OCI-LY1 (cell line): Measurements from ENCODE around the gene RBBP7.

ENCODE experiments used
- H2AFZ ChIP-seq: fragments of 200-600 bp; sonication (generic), shearing (Covaris generic); 2 replicates; pipeline ENCODE4 v1.6.0; 2014; ENCODE audit warnings: antibody characterized with exemption, mild to moderate bottlenecking, low read length
- H3F3A ChIP-seq: fragments of 200-600 bp; sonication (generic), shearing (Covaris generic); 2 replicates; pipeline ENCODE4 v1.6.0; 2014; ENCODE audit warnings: mild to moderate bottlenecking, antibody characterized with exemption, low read length, moderate library complexity; ENCODE audit not compliant: insufficient read depth
- H3K27ac ChIP-seq: fragments of 200-600 bp; sonication (generic); 2 replicates; pipeline ENCODE4 v1.5.1; 2014; ENCODE audit warnings: low read length, mixed run types, mild to moderate bottlenecking, low read depth; ENCODE audit not compliant: poor library complexity, severe bottlenecking
- H3K27me3 ChIP-seq: fragments of 200-600 bp; sonication (generic); 2 replicates; pipeline ENCODE4 v1.6.0; 2014; ENCODE audit warnings: antibody characterized with exemption, mild to moderate bottlenecking, low read length, moderate library complexity; ENCODE audit not compliant: insufficient read depth
- H3K36me3 ChIP-seq: fragments of 200-600 bp; sonication (generic); 2 replicates; pipeline ENCODE4 v1.6.1; 2014; ENCODE audit warnings: mild to moderate bottlenecking, antibody characterized with exemption, low read length, moderate library complexity, mixed read lengths; ENCODE audit not compliant: insufficient read depth
- H3K4me1 ChIP-seq: fragments of 200-600 bp; sonication (generic); 2 replicates; pipeline ENCODE4 v1.5.1; 2014; ENCODE audit warnings: mild to moderate bottlenecking, low read length, moderate library complexity; ENCODE audit not compliant: insufficient read depth, severe bottlenecking
- H3K4me2 ChIP-seq: fragments of 200-600 bp; sonication (generic), shearing (Covaris generic); 2 replicates; pipeline ENCODE4 v1.6.1; 2014; ENCODE audit warnings: low read length
- H3K4me3 ChIP-seq: fragments of 200-600 bp; sonication (generic); 2 replicates; pipeline ENCODE4 v1.5.1; 2014; ENCODE audit warnings: low read length, low read depth, mild to moderate bottlenecking, mixed read lengths; ENCODE audit not compliant: poor library complexity, severe bottlenecking
- H3K79me2 ChIP-seq: fragments of 200-600 bp; shearing (Covaris generic); 2 replicates; pipeline ENCODE4 v1.6.1; 2016; ENCODE audit warnings: mixed run types, low read length, mixed read lengths; ENCODE audit not compliant: insufficient read depth
- H3K9ac ChIP-seq: fragments of 200-600 bp; sonication (generic), shearing (Covaris generic); 2 replicates; pipeline ENCODE4 v1.6.1; 2014; ENCODE audit warnings: mild to moderate bottlenecking, low read length, mixed read lengths
- H3K9me2 ChIP-seq: fragments of 200-600 bp; sonication (generic), shearing (Covaris generic); 2 replicates; pipeline ENCODE4 v1.6.1; 2014; ENCODE audit warnings: low read depth, mild to moderate bottlenecking, low read length, mixed read lengths
- H3K9me3 ChIP-seq: fragments of 200-600 bp; shearing (Covaris generic); 2 replicates; pipeline ENCODE4 v1.6.1; 2014; ENCODE audit warnings: low read length, mixed read lengths
- H4K20me1 ChIP-seq: fragments of 200-600 bp; sonication (generic), shearing (Covaris generic); 2 replicates; pipeline ENCODE4 v1.6.0; 2016; ENCODE audit warnings: mild to moderate bottlenecking, low read length; ENCODE audit not compliant: insufficient read depth
- CTCF ChIP-seq: fragments of 200-600 bp; sonication (generic), shearing (Covaris generic); IDR thresholded peaks from 2 replicates; pipeline ENCODE4 v1.5.1; 2017; ENCODE audit warnings: mild to moderate bottlenecking, antibody characterized with exemption, low read length, moderate library complexity, mixed read lengths
- EZH2 ChIP-seq: fragments of 200-600 bp; sonication (generic), shearing (Covaris generic); IDR thresholded peaks from 2 replicates; pipeline ENCODE4 v1.8.0; 2017; ENCODE audit warnings: borderline replicate concordance, mixed run types, mild to moderate bottlenecking, antibody characterized with exemption, low read length, moderate library complexity, mixed read lengths

RBBP7 gene

GRCh38 chrX:16868920-16869319, 1.2 kb downstream of the RBBP7 start:
- no peaks in the 10 kb centered on the region for H3K9me2 ChIP-seq
- peaks cover 39% of the 10 kb centered on the region for H3K36me3 ChIP-seq
- TF ChIP-seq CTCF (no peak), EZH2 (no peak)
- H3K9me3 ChIP-seq: no peaks in the 10 kb centered on the region
- H3K4me1 ChIP-seq: peaks cover 58% of the 10 kb centered on the region
- peak overlapping the region; percentile 17 for H3K27ac ChIP-seq
- no peak overlapping the region for H2AFZ ChIP-seq
- peak overlapping the region; percentile 96 for H3K4me3 ChIP-seq
- no peaks in the 10 kb centered on the region for H3F3A ChIP-seq
- H4K20me1 ChIP-seq: no peaks in the 10 kb centered on the region; the same call in 1 of the 2 replicates
- H3K9ac ChIP-seq: peak overlapping the region; percentile 87
- peaks cover 58% of the 10 kb centered on the region for H3K79me2 ChIP-seq
- no peaks in the 10 kb centered on the region for H3K27me3 ChIP-seq
- peak overlapping the region; percentile 94 for H3K4me2 ChIP-seq

GRCh38 chrX:16867947-16868346, 2.2 kb downstream of the RBBP7 start:
- peaks cover 68% of the 10 kb centered on the region for H3K79me2 ChIP-seq
- no peak overlapping the region for H2AFZ ChIP-seq
- peak overlapping the region; percentile 96 for H3K4me3 ChIP-seq
- no peaks in the 10 kb centered on the region for H3K9me3 ChIP-seq
- TF ChIP-seq EZH2 (no peak), CTCF (no peak)
- H3K36me3 ChIP-seq: peaks cover 49% of the 10 kb centered on the region
- H3K27ac ChIP-seq: no peak overlapping the region
- no peaks in the 10 kb centered on the region for H3K9me2 ChIP-seq
- no peaks in the 10 kb centered on the region for H3F3A ChIP-seq
- H3K4me2 ChIP-seq: peak overlapping the region; percentile 94
- H3K4me1 ChIP-seq: peaks cover 48% of the 10 kb centered on the region
- H3K27me3 ChIP-seq: no peaks in the 10 kb centered on the region
- peak overlapping the region; percentile 87; the same call in 1 of the 2 replicates for H3K9ac ChIP-seq
- no peaks in the 10 kb centered on the region; the same call in 1 of the 2 replicates for H4K20me1 ChIP-seq

GRCh38 chrX:16862829-16863228, 7.3 kb downstream of the RBBP7 start:
- Histone ChIP-seq H3K36me3 (peaks cover 80% of the 10 kb centered on the region), H3K4me3 (no peak overlapping the region), H3K27me3 (no peaks in the 10 kb centered on the region), H3F3A (no peaks in the 10 kb centered on the region), H3K4me2 (no peak overlapping the region), H4K20me1 (no peaks in the 10 kb centered on the region), H3K4me1 (peaks cover 12% of the 10 kb centered on the region), H3K9me3 (no peaks in the 10 kb centered on the region), H3K79me2 (peaks cover 72% of the 10 kb centered on the region), H2AFZ (no peak overlapping the region), H3K9ac (no peak overlapping the region), H3K27ac (no peak overlapping the region), H3K9me2 (no peaks in the 10 kb centered on the region)
- no peak for TF ChIP-seq EZH2
- TF ChIP-seq CTCF: no peak
